K562 (cell line): ENCODE results near the gene AK2. TPM values are rescaled to one million over a fixed set of nuclear protein-coding genes. Genes with fewer than 3 reads are reported as not detected.

Experiments used
- ATAC-seq: fragments of 200-7000 bp; cut with Tn5 transposase; 3 replicates; pipeline ENCODE4 v1.9.1; 2020; ENCODE audit warnings: moderate library complexity
- BruUV-seq: library from RNA; stranded (reverse); fragments of 400-500 nt; replicated peaks from 2 replicates; lab custom pipeline; 2021; lab: Mats Ljungman, UMichigan
- CTCF ChIA-PET: fragments of 300-600 bp; formaldehyde crosslinking; extraction: SDS; loops from one replicate; lab custom pipeline; 2021; ENCODE audit warnings: low intra/inter-chr PET ratio; lab: Yijun Ruan, JAX
- POLR2A ChIA-PET: fragments of 300-600, 350-650 bp; sonication (Branson Sonifier 250); formaldehyde crosslinking; extraction: SDS; loops from one replicate; lab custom pipeline; 2021; ENCODE audit warnings: antibody characterized with exemption, inconsistent platforms; lab: Yijun Ruan, JAX
- DNase-seq, 4 experiments: peaks; one replicate each; pipeline versions ENCODE4 v3.0.0 to v3.0.0-alpha.2; 2011 to 2018; ENCODE audit warnings: low spot score in 3 of 4, mixed read lengths in 3 of 4; ENCODE audit errors: extremely low read depth in 1 of 4
- FAIRE-seq: peaks from 2 replicates; lab custom pipeline; 2011; peaks lifted over from hg19 to GRCh38; lab: Jason Lieb, UNC
- H2AFZ ChIP-seq: 2 replicates; pipeline ENCODE4 v1.6.0; 2011; ENCODE audit warnings: low read depth, low read length, control low read depth, inconsistent platforms
- H3K27ac ChIP-seq: fragments of 200-600 bp; 3 replicates; pipeline ENCODE4 v1.8.0; 2011; ENCODE audit warnings: low read depth, mild to moderate bottlenecking, control low read depth, inconsistent platforms, low read length, moderate library complexity, mixed read lengths; ENCODE audit errors: extremely low read depth
- H3K27me3 ChIP-seq, 2 experiments: fragments of 300-600 bp in 1 of 2; 2 replicates in 1 of 2; 3 replicates in 1 of 2; pipeline versions ENCODE4 v1.6.0 to v1.8.0; 2011; ENCODE audit warnings: inconsistent platforms in 2 of 2, low read length in 2 of 2, mild to moderate bottlenecking in 1 of 2, mixed read lengths in 1 of 2, moderate library complexity in 1 of 2; ENCODE audit not compliant: control insufficient read depth in 2 of 2, insufficient read depth in 2 of 2
- H3K36me3 ChIP-seq: fragments of 300-600 bp; 3 replicates; pipeline ENCODE4 v1.8.0; 2011; ENCODE audit warnings: mild to moderate bottlenecking, low read length, inconsistent platforms; ENCODE audit not compliant: control insufficient read depth, insufficient read depth
- H3K4me1 ChIP-seq, 2 experiments: fragments of 200-600 bp in 1 of 2; replicated peaks in 1 of 2; 2 replicates in 1 of 2; 3 replicates in 1 of 2; pipeline versions ENCODE4 v1.5.1 to v1.8.0; 2011; ENCODE audit warnings: inconsistent platforms in 2 of 2, low read length in 2 of 2, mild to moderate bottlenecking in 1 of 2, mixed read lengths in 1 of 2, moderate library complexity in 1 of 2; ENCODE audit not compliant: control insufficient read depth in 2 of 2, insufficient read depth in 2 of 2
- H3K4me2 ChIP-seq: 2 replicates; pipeline ENCODE4 v1.6.1; 2011; ENCODE audit warnings: low read length, control low read depth, inconsistent platforms, mixed read lengths; ENCODE audit not compliant: insufficient read depth
- H3K4me3 ChIP-seq: fragments of 200-600 bp; sonication (generic), shearing (Covaris generic); 2 replicates; pipeline ENCODE4 v1.5.1; 2016; ENCODE audit warnings: control low read depth, inconsistent platforms
- H3K79me2 ChIP-seq: fragments of 200-600 bp; 3 replicates; pipeline ENCODE4 v1.8.0; 2011; ENCODE audit warnings: low read length, inconsistent platforms; ENCODE audit not compliant: control insufficient read depth, insufficient read depth
- H3K9ac ChIP-seq, 2 experiments: 2 replicates each; pipeline versions ENCODE4 v1.6.0 to v1.6.1; 2011; ENCODE audit warnings: low read depth in 2 of 2, low read length in 2 of 2, control low read depth in 1 of 2, inconsistent platforms in 1 of 2, mild to moderate bottlenecking in 1 of 2, mixed read lengths in 1 of 2; ENCODE audit not compliant: insufficient read depth in 1 of 2
- H3K9me1 ChIP-seq: one replicate; pipeline ENCODE4 v1.6.0; 2011; ENCODE audit warnings: inconsistent platforms, mild to moderate bottlenecking, low read length, moderate library complexity; ENCODE audit not compliant: control insufficient read depth, insufficient read depth
- H3K9me3 ChIP-seq: replicated peaks from 2 replicates; pipeline ENCODE4 v1.5.1; 2011; ENCODE audit warnings: low read depth, low read length, inconsistent platforms; ENCODE audit not compliant: control insufficient read depth, insufficient read depth
- H4K20me1 ChIP-seq: replicated peaks from 2 replicates; pipeline ENCODE4 v1.6.1; 2011; ENCODE audit warnings: low read length, inconsistent platforms, mixed read lengths; ENCODE audit not compliant: control insufficient read depth, insufficient read depth
- EGR1 ChIP-seq: fragments of 450-650 bp; conservative IDR thresholded peaks from 2 replicates; pipeline ENCODE4 v1.6.1; 2017; ENCODE audit warnings: mild to moderate bottlenecking
- ELF1 ChIP-seq: fragments of 200-800 bp; sonication (Bioruptor generic); IDR thresholded peaks from 2 replicates; pipeline ENCODE4 v1.6.1; 2016; ENCODE audit warnings: missing genetic modification characterization, missing compliant biosample characterization
- FOSL1 ChIP-seq: fragments of 200-800 bp; sonication (Bioruptor generic); conservative IDR thresholded peaks from 2 replicates; pipeline ENCODE4 v1.6.1; 2016; ENCODE audit warnings: missing genetic modification characterization, missing compliant biosample characterization
- PHF21A ChIP-seq: fragments of 450-650 bp; IDR thresholded peaks from 2 replicates; pipeline ENCODE4 v1.6.1; 2017; ENCODE audit warnings: low read depth, borderline replicate concordance
- SMARCA4 ChIP-seq: fragments of 450-650 bp; IDR thresholded peaks from 2 replicates; pipeline ENCODE4 v1.6.1; 2016
- USF2 ChIP-seq: sonication (generic); formaldehyde crosslinking; IDR thresholded peaks from 2 replicates; pipeline ENCODE4 v1.5.0; 2020; ENCODE audit warnings: missing genetic modification reagents
- ZNF140 ChIP-seq: fragments of 250-450 bp; sonication (Bioruptor Pico); IDR thresholded peaks from 2 replicates; pipeline ENCODE4 v1.8.0; 2021; ENCODE audit warnings: moderate library complexity, mild to moderate bottlenecking, inconsistent platforms
- WGBS: fragments of 100-300 bp; shearing (Covaris generic); methylation state at CpG from one replicate; pipeline ENCODE4 v1.1.6; 2016; ENCODE audit warnings: low coverage, mixed read lengths; ENCODE audit not compliant: insufficient coverage; ENCODE audit errors: missing lambda C conversion rate; 5-methylcytosine and 5-hydroxymethylcytosine counted together
- in situ Hi-C: fragments of 300-500 bp; cut with MboI; formaldehyde crosslinking; loops from 4 replicates; pipeline ENCODE4 v1.15.0; 2018; ENCODE audit warnings: inconsistent platforms, mixed read lengths
- intact Hi-C: fragments of 100-400 bp; cut with micrococcal nuclease; formaldehyde crosslinking; loops from 2 replicates; pipeline ENCODE4 v1.14.2; 2022
- polyA plus RNA-seq, 8 experiments: library from polyadenylated mRNA; depleted of rRNA in 4 of 8; stranded (reverse) in 5 of 8; unstranded in 3 of 8; fragments of >200 nt; fragmentation: Nextera tagmentation in 2 of 8; fragmentation: Illumina TruSeq in 1 of 8; extraction: Ambion mirVana in 2 of 8; extraction: Trizol in 1 of 8; gene quantifications; 2 replicates each; pipeline versions ENCODE4 v1.2.1 to v1.2.3, GENCODE V29; 2011 to 2014; ENCODE audit warnings: inconsistent platforms in 1 of 8, missing spikeins in 1 of 8
- total RNA-seq, 7 experiments: library from RNA; depleted of rRNA in 6 of 7; stranded (reverse); fragments of >200 nt in 6 of 7; fragmentation: Illumina TruSeq in 2 of 7; extraction: Trizol in 2 of 7; gene quantifications; 2 replicates each; pipeline versions ENCODE4 v1.2.1 to v1.2.3, GENCODE V29; 2011 to 2021; ENCODE audit warnings: low replicate concordance in 1 of 7
- TF ChIP-seq, protein P1 (sequence below), 2 experiments: IDR thresholded peaks; 2 replicates each; pipeline ENCODE4 v1.6.1; 2012; ENCODE audit warnings: improper control_type of control experiment in 2 of 2, low read depth in 2 of 2, low read length in 2 of 2, borderline replicate concordance in 1 of 2

The AK2 gene
- total and polyA plus RNA-seq, 9 of the 15 experiments (the other 6 are each of a cell fraction or from before 2014, with no cell fraction given), result 105 to 1,050 (median 509) TPM

- in situ Hi-C loops, result no loop called here
- Histone ChIP-seq H3K36me3 (no peaks in the 10 kb centered on the region), H3K27ac (no peak overlapping the region), H3K9me3 (no peaks in the 10 kb centered on the region), H3K4me1 (peaks cover 20 to 32% of the 10 kb centered on the region in 2 experiments), H3K9me1 (no peaks in the 10 kb centered on the region)
- DNase-seq, result no peak
- POLR2A ChIA-PET, result interaction anchor here (0.8 to 1.5 kb wide), 2 partner anchors 37 to 71 kb away, joined by 3 to 4 read pairs; no protein-coding TSS in a partner anchor
- TF ChIP-seq EGR1 (peak; percentile 43), FOSL1 (tag) (peak; percentile 36; the same call in 1 of the 2 replicates), ZNF140 (CRISPR knock-in tag) (no peak), PHF21A (no peak)
- TF ChIP-seq, all 486 proteins: peak for 2
- Histone ChIP-seq H3K4me2 (no peak overlapping the region), H3K9ac (no peak overlapping the region), H2AFZ (0 out of 2 replicates have a peak overlapping the region, but pooled peaks have one; percentile 16), H4K20me1 (peaks cover 3% of the 10 kb centered on the region; the same call in 1 of the 2 replicates), H3K27me3 (peaks cover 10 to 13% of the 10 kb centered on the region in 2 experiments; a peak in 4 of 5 replicates), H3K4me3 (no peak overlapping the region), H3K79me2 (peaks cover 8% of the 10 kb centered on the region)
- no peak for FAIRE-seq
- intact Hi-C loops, result no loop called here
- CTCF ChIA-PET, result no interaction called here
- no peak for ATAC-seq
- BruUV-seq, result no TSS peak
- WGBS, result 8% methylated on average over 4 of the region's 4 CpGs
These were observed 68.7 kb downstream of the AK2 start for GRCh38 chr1:32967888-32968568.

- Histone ChIP-seq H4K20me1 (peaks cover 7% of the 10 kb centered on the region; the same call in 1 of the 2 replicates), H3K4me1 (peaks cover 28 to 35% of the 10 kb centered on the region in 2 experiments), H3K9me3 (no peaks in the 10 kb centered on the region), H3K27ac (no peak overlapping the region), H3K9ac (no peak overlapping the region), H3K79me2 (peaks cover 19% of the 10 kb centered on the region), H2AFZ (peak overlapping the region; percentile 23), H3K4me3 (no peak overlapping the region), H3K4me2 (peak overlapping the region; percentile 17; the same call in 1 of the 2 replicates), H3K36me3 (no peaks in the 10 kb centered on the region), H3K27me3 (peaks cover 5 to 6% of the 10 kb centered on the region in 2 experiments; a peak in 4 of 5 replicates), H3K9me1 (no peaks in the 10 kb centered on the region)
- ATAC-seq (no peak), DNase-seq (peak in 1 of 4 experiments; percentile 57), FAIRE-seq (no peak)
- CTCF ChIA-PET, result no interaction called here
- in situ Hi-C loops (no loop called here), intact Hi-C loops (no loop called here)
- 19% methylated on average over 2 of the region's 2 CpGs for WGBS
- POLR2A ChIA-PET, result interaction anchor here (0.6 to 1.5 kb wide), 4 partner anchors 18 to 190 kb away, joined by 3 to 4 read pairs (median 3); no protein-coding TSS in a partner anchor
- BruUV-seq, result no TSS peak
- TF ChIP-seq USF2 (CRISPR knock-in tag) (no peak), ELF1 (tag) (no peak), SMARCA4 (peak; percentile 35; the same call in 1 of the 2 replicates)
- TF ChIP-seq, protein P1, sequence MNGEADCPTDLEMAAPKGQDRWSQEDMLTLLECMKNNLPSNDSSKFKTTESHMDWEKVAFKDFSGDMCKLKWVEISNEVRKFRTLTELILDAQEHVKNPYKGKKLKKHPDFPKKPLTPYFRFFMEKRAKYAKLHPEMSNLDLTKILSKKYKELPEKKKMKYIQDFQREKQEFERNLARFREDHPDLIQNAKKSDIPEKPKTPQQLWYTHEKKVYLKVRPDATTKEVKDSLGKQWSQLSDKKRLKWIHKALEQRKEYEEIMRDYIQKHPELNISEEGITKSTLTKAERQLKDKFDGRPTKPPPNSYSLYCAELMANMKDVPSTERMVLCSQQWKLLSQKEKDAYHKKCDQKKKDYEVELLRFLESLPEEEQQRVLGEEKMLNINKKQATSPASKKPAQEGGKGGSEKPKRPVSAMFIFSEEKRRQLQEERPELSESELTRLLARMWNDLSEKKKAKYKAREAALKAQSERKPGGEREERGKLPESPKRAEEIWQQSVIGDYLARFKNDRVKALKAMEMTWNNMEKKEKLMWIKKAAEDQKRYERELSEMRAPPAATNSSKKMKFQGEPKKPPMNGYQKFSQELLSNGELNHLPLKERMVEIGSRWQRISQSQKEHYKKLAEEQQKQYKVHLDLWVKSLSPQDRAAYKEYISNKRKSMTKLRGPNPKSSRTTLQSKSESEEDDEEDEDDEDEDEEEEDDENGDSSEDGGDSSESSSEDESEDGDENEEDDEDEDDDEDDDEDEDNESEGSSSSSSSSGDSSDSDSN (IDR thresholded peaks at IDR 0.05; ENCODE audit: borderline replicate concordance in 1 of 2, low read depth in 2 of 2, low read length in 2 of 2), result no peak
These were observed 69.8 kb downstream of the AK2 start for GRCh38 chr1:32966900-32967299.
